Mucosa of descending colon (tissue), 3 donors: ENCODE data around the gene EXOSC1. TPM values are rescaled to one million over a fixed set of nuclear protein-coding genes. Genes with fewer than 3 reads are reported as not detected.
A peak's percentile ranks its signal among the peaks of the same experiment; 100 is the strongest.

ENCODE experiments used
- ATAC-seq: fragments of 200-7000 bp; cut with Tn5 transposase; one replicate; pipeline ENCODE4 v1.9.1; 2020; ENCODE audit warnings: mild to moderate bottlenecking, moderate library complexity
- DNase-seq, 3 donors: peaks; one replicate each; pipeline ENCODE4 v3.0.0-alpha.2; 2020
- H3K36me3 ChIP-seq: fragments of 200-600 bp; one replicate; pipeline ENCODE4 v1.8.0; 2021; ENCODE audit warnings: low read depth, mild to moderate bottlenecking
- H3K4me1 ChIP-seq: fragments of 200-600 bp; one replicate; pipeline ENCODE4 v1.8.0; 2021; ENCODE audit warnings: low read depth, mild to moderate bottlenecking
- H3K4me3 ChIP-seq: fragments of 200-600 bp; one replicate; pipeline ENCODE4 v1.8.0; 2021; ENCODE audit warnings: mild to moderate bottlenecking
- H3K9me3 ChIP-seq: fragments of 200-600 bp; one replicate; pipeline ENCODE4 v1.8.0; 2021; ENCODE audit warnings: mild to moderate bottlenecking
- intact Hi-C, 2 donors: fragments of 100-400 bp; cut with DNase I in 1 of 2; cut with micrococcal nuclease in 1 of 2; formaldehyde crosslinking; loops; one replicate each; pipeline versions ENCODE4 v1.11.0 to v1.11.1; 2022; cut with DNase I, micrococcal nuclease
- total RNA-seq, 3 donors: library from RNA; stranded (reverse); fragmentation: NEBNext Ultra II Directional in 2 of 3; extraction: Animal tissue kit (Norgen Biotek cat#: 25700) in 2 of 3; gene quantifications; one replicate each; pipeline versions ENCODE4 v1.2.1 to v1.2.4, GENCODE V29; 2021 to 2023
- TF ChIP-seq, protein P1 (sequence below): fragments of 200-600 bp; IDR thresholded peaks from one replicate; pipeline ENCODE4 v1.8.0; 2022; ENCODE audit warnings: antibody characterized with exemption, mild to moderate bottlenecking
- donor health status: DM: no; HTN: no; CAD: no; lungs with moderate emphysema.
- donor health status: DM: no; HTN: no; CAD: no.
- donor health status: DM: no; HTN: yes; CAD: no.

Gene EXOSC1
- total RNA-seq, 3 donors from 2014 or later: 20.7 to 30.9 (median 21.3) TPM

DNA sequence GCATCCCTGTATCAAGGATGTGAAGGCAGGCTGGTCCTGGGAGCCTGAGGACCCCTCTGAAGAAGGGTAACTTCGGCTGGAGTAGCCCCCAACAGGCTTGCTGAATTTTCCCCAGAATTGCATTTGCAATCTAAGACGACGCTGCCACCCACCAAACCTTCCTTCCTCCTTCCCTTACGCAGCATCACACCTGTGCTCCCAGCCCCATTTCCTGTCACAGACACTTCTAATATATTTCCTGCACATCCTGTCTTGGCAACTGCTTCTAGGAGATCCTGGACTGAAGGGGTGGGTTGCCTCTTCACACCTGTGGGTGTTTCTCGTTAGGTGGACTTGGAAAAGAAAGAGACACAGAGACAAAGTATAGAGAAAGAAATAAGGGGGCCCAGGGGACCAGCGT, 29.2 kb downstream of the EXOSC1 start:
- TF ChIP-seq, protein P1, sequence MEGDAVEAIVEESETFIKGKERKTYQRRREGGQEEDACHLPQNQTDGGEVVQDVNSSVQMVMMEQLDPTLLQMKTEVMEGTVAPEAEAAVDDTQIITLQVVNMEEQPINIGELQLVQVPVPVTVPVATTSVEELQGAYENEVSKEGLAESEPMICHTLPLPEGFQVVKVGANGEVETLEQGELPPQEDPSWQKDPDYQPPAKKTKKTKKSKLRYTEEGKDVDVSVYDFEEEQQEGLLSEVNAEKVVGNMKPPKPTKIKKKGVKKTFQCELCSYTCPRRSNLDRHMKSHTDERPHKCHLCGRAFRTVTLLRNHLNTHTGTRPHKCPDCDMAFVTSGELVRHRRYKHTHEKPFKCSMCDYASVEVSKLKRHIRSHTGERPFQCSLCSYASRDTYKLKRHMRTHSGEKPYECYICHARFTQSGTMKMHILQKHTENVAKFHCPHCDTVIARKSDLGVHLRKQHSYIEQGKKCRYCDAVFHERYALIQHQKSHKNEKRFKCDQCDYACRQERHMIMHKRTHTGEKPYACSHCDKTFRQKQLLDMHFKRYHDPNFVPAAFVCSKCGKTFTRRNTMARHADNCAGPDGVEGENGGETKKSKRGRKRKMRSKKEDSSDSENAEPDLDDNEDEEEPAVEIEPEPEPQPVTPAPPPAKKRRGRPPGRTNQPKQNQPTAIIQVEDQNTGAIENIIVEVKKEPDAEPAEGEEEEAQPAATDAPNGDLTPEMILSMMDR: no peak
- peaks cover 3% of the 10 kb centered on the region for H3K4me1 ChIP-seq
- H3K9me3 ChIP-seq: no peaks in the 10 kb centered on the region
- DNase-seq (no peak), ATAC-seq (no peak)
- H3K36me3 ChIP-seq: no peaks in the 10 kb centered on the region
- intact Hi-C loops: no loop called here
- no peak overlapping the region for H3K4me3 ChIP-seq

- ATAC-seq (peak; percentile 11), DNase-seq (no peak)
- Histone ChIP-seq H3K9me3 (no peaks in the 10 kb centered on the region), H3K36me3 (no peaks in the 10 kb centered on the region), H3K4me1 (peaks cover 7% of the 10 kb centered on the region), H3K4me3 (no peak overlapping the region)
- TF ChIP-seq, protein P1: no peak
- intact Hi-C loops: no loop called here
Observed at GRCh38 chr10:97412891-97413304, 32.9 kb downstream of the EXOSC1 start.

- intact Hi-C loops: no loop called here
- no peaks in the 10 kb centered on the region for H3K36me3 ChIP-seq
- no peak overlapping the region for H3K4me3 ChIP-seq
- ATAC-seq (no peak), DNase-seq (no peak)
- H3K9me3 ChIP-seq: no peaks in the 10 kb centered on the region
- peaks cover 18% of the 10 kb centered on the region for H3K4me1 ChIP-seq
- TF ChIP-seq, protein P1: no peak
Observed at GRCh38 chr10:97411406-97411805, 34.4 kb downstream of the EXOSC1 start.

DNA sequence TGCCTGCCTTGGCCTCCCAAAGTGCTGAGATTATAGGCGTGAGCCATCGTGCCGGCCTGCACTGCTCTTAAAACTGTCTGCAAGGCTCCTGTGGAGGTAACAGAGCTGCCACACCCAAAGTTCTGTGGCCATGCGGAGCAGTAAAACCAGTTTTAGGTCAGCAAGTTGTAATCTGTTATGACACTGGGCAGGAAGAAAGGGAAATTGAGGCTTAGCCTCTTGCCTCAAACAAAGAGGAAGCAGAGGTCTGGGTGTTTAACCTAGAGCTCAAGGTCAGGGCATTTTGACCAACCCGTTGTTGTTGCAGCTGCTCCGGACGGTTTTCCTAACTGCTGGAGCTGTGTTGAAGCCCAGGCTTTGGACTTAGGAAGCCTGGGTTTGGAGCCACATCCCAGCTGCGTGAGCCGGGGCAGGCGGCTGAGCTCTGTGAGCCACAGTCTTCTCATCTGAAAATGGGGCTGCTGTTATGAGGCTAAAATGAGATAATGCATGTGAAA, 37.3 kb downstream of the EXOSC1 start:
- Histone ChIP-seq H3K9me3 (no peaks in the 10 kb centered on the region), H3K4me3 (no peak overlapping the region), H3K4me1 (peaks cover 18% of the 10 kb centered on the region), H3K36me3 (no peaks in the 10 kb centered on the region)
- intact Hi-C loops: no loop called here
- TF ChIP-seq, protein P1: no peak
- ATAC-seq (peak; percentile 65), DNase-seq (peak in 2 of 3 donors; percentile 63 to 66)

DNA sequence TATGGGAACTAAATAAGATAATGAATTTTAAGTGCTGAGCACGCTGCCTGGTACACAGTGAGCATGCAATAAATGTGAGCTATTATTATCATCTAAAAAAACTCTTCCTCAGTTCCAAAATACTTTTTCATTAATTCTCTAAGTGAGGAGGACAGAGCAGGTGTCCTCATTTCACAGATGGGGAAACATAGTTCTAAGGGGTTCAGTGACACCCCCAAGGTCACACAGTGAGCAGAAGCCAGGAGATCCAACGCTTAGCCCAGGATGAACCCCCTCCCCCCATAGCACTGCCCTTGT, 37.9 kb downstream of the EXOSC1 start:
- intact Hi-C loops: no loop called here
- TF ChIP-seq, protein P1: no peak
- ATAC-seq (no peak), DNase-seq (no peak)
- Histone ChIP-seq H3K36me3 (no peaks in the 10 kb centered on the region), H3K9me3 (no peaks in the 10 kb centered on the region), H3K4me1 (peaks cover 18% of the 10 kb centered on the region), H3K4me3 (no peak overlapping the region)
